Mesendoderm (in vitro differentiated cells): ENCODE results near the gene NEK10.

Experiments
- DNase-seq: peaks from one replicate; pipeline ENCODE4 v3.0.0; 2013
- H2AK5ac ChIP-seq: 2 replicates; pipeline ENCODE4 v1.6.1; 2013; ENCODE audit warnings: low read length, inconsistent platforms
- H2BK120ac ChIP-seq: 2 replicates; pipeline ENCODE4 v1.6.1; 2013; ENCODE audit warnings: low read depth, mild to moderate bottlenecking, low read length, moderate library complexity, mixed read lengths
- H2BK15ac ChIP-seq: replicated peaks from 2 replicates; pipeline ENCODE4 v1.6.1; 2013; ENCODE audit warnings: low read depth, mild to moderate bottlenecking, moderate library complexity
- H2BK5ac ChIP-seq: 2 replicates; pipeline ENCODE4 v1.6.1; 2013; ENCODE audit warnings: low read length, inconsistent platforms
- H3K18ac ChIP-seq: 2 replicates; pipeline ENCODE4 v1.6.1; 2013; ENCODE audit warnings: mild to moderate bottlenecking, low read length, mixed read lengths
- H3K23ac ChIP-seq: one replicate; pipeline ENCODE4 v1.6.1; 2013; ENCODE audit warnings: low read length
- H3K27ac ChIP-seq: 2 replicates; pipeline ENCODE4 v1.5.1; 2013; ENCODE audit warnings: low read depth, mild to moderate bottlenecking, inconsistent platforms, low read length, moderate library complexity
- H3K27me3 ChIP-seq: 2 replicates; pipeline ENCODE4 v1.6.1; 2013; ENCODE audit warnings: low read length, control low read depth, mild to moderate bottlenecking, inconsistent platforms; ENCODE audit not compliant: insufficient read depth, poor library complexity
- H3K36me3 ChIP-seq: 2 replicates; pipeline ENCODE4 v1.6.1; 2013; ENCODE audit warnings: low read length, inconsistent platforms; ENCODE audit not compliant: control insufficient read depth, insufficient read depth
- H3K4ac ChIP-seq: one replicate; pipeline ENCODE4 v1.6.1; 2013; ENCODE audit warnings: low read depth, mild to moderate bottlenecking, low read length, moderate library complexity
- H3K4me1 ChIP-seq: 2 replicates; pipeline ENCODE4 v1.6.1; 2013; ENCODE audit warnings: low read depth, low read length, inconsistent platforms; ENCODE audit not compliant: control insufficient read depth
- H3K4me2 ChIP-seq: 2 replicates; pipeline ENCODE4 v1.6.1; 2013; ENCODE audit warnings: low read length
- H3K4me3 ChIP-seq: 2 replicates; pipeline ENCODE4 v1.5.1; 2013; ENCODE audit warnings: mild to moderate bottlenecking, low read length
- H3K56ac ChIP-seq: one replicate; pipeline ENCODE4 v1.6.1; 2013; ENCODE audit warnings: low read length
- H3K79me1 ChIP-seq: 2 replicates; pipeline ENCODE4 v1.6.1; 2013; ENCODE audit warnings: low read length, inconsistent platforms
- H3K79me2 ChIP-seq: 2 replicates; pipeline ENCODE4 v1.6.1; 2013; ENCODE audit warnings: mild to moderate bottlenecking, low read length; ENCODE audit not compliant: control insufficient read depth, insufficient read depth
- H3K9ac ChIP-seq: 2 replicates; pipeline ENCODE4 v1.6.1; 2013; ENCODE audit warnings: low read length, inconsistent platforms
- H4K5ac ChIP-seq: one replicate; pipeline ENCODE4 v1.6.1; 2013; ENCODE audit warnings: low read length
- H4K8ac ChIP-seq: one replicate; pipeline ENCODE4 v1.6.1; 2013; ENCODE audit warnings: low read depth, mild to moderate bottlenecking, control low read depth, low read length, moderate library complexity
- WGBS: extraction: QIAGEN DNeasy Blood & Tissue Kit; methylation state at CpG from one replicate; pipeline ENCODE4 v1.1.7; 2013; ENCODE audit warnings: low lambda C conversion rate, missing lambda C conversion rate; ENCODE audit not compliant: insufficient coverage; ENCODE audit errors: extremely low coverage; 5-methylcytosine and 5-hydroxymethylcytosine counted together

The NEK10 gene

GRCh38 chr3:27202959-27203358 lies 166.2 kb downstream of the NEK10 start:
- Histone ChIP-seq H3K4ac (no peak overlapping the region), H3K4me3 (no peak overlapping the region), H3K4me2 (no peak overlapping the region), H3K27ac (no peak overlapping the region), H4K8ac (no peak overlapping the region), H3K27me3 (no peaks in the 10 kb centered on the region), H2BK120ac (no peak overlapping the region), H3K56ac (no peak overlapping the region), H2BK15ac (no peak overlapping the region), H3K23ac (no peak overlapping the region), H3K4me1 (no peaks in the 10 kb centered on the region), H2AK5ac (no peak overlapping the region), H4K5ac (no peak overlapping the region), H3K18ac (no peak overlapping the region), H3K79me2 (no peaks in the 10 kb centered on the region), H3K36me3 (no peaks in the 10 kb centered on the region), H3K79me1 (no peaks in the 10 kb centered on the region), H2BK5ac (no peak overlapping the region), H3K9ac (no peak overlapping the region)
- WGBS: no CpG with 5 or more reads among the region's 1 CpG
- peak; percentile 39 for DNase-seq

- Histone ChIP-seq H4K5ac (no peak overlapping the region), H2BK120ac (no peak overlapping the region), H3K4ac (no peak overlapping the region), H3K9ac (no peak overlapping the region), H3K4me3 (no peak overlapping the region), H3K56ac (no peak overlapping the region), H3K27ac (no peak overlapping the region), H3K79me2 (no peaks in the 10 kb centered on the region), H2AK5ac (no peak overlapping the region), H3K36me3 (no peaks in the 10 kb centered on the region), H3K4me2 (no peak overlapping the region), H3K18ac (no peak overlapping the region), H3K27me3 (no peaks in the 10 kb centered on the region), H2BK15ac (no peak overlapping the region), H4K8ac (no peak overlapping the region), H3K4me1 (no peaks in the 10 kb centered on the region), H2BK5ac (no peak overlapping the region), H3K23ac (no peak overlapping the region), H3K79me1 (no peaks in the 10 kb centered on the region)
- no peak for DNase-seq
- no CpG with 5 or more reads among the region's 5 CpGs for WGBS
Measured at GRCh38 chr3:27201492-27201891, 167.7 kb downstream of the NEK10 start.

GRCh38 chr3:27200721-27201489 lies 168.3 kb downstream of the NEK10 start:
- Histone ChIP-seq H4K5ac (no peak overlapping the region), H3K9ac (no peak overlapping the region), H2AK5ac (no peak overlapping the region), H3K4me2 (no peak overlapping the region), H4K8ac (no peak overlapping the region), H3K79me1 (no peaks in the 10 kb centered on the region), H3K4me1 (no peaks in the 10 kb centered on the region), H3K79me2 (no peaks in the 10 kb centered on the region), H3K23ac (no peak overlapping the region), H3K4ac (no peak overlapping the region), H3K27me3 (no peaks in the 10 kb centered on the region), H2BK5ac (no peak overlapping the region), H3K56ac (no peak overlapping the region), H3K18ac (no peak overlapping the region), H3K36me3 (no peaks in the 10 kb centered on the region), H2BK15ac (no peak overlapping the region), H3K27ac (no peak overlapping the region), H2BK120ac (no peak overlapping the region), H3K4me3 (no peak overlapping the region)
- DNase-seq: no peak
- no CpG with 5 or more reads among the region's 2 CpGs for WGBS

- Histone ChIP-seq H3K79me2 (no peaks in the 10 kb centered on the region), H3K9ac (no peak overlapping the region), H4K8ac (no peak overlapping the region), H3K18ac (no peak overlapping the region), H3K27ac (no peak overlapping the region), H2BK15ac (no peak overlapping the region), H3K4me3 (no peak overlapping the region), H3K27me3 (no peaks in the 10 kb centered on the region), H3K4ac (no peak overlapping the region), H3K56ac (no peak overlapping the region), H4K5ac (no peak overlapping the region), H3K4me2 (no peak overlapping the region), H2AK5ac (no peak overlapping the region), H3K4me1 (no peaks in the 10 kb centered on the region), H3K23ac (no peak overlapping the region), H3K36me3 (no peaks in the 10 kb centered on the region), H2BK5ac (no peak overlapping the region), H2BK120ac (no peak overlapping the region), H3K79me1 (no peaks in the 10 kb centered on the region)
- no CpG with 5 or more reads among the region's 1 CpG for WGBS
- no peak for DNase-seq
Measured at GRCh38 chr3:27194861-27195483, 174.2 kb downstream of the NEK10 start.

GRCh38 chr3:27193056-27193455 lies 176.1 kb downstream of the NEK10 start:
- Histone ChIP-seq H3K18ac (no peak overlapping the region), H2BK120ac (no peak overlapping the region), H3K4ac (no peak overlapping the region), H4K5ac (no peak overlapping the region), H3K9ac (no peak overlapping the region), H3K27me3 (no peaks in the 10 kb centered on the region), H3K23ac (no peak overlapping the region), H3K27ac (no peak overlapping the region), H2BK15ac (no peak overlapping the region), H2BK5ac (no peak overlapping the region), H3K79me2 (no peaks in the 10 kb centered on the region), H3K36me3 (no peaks in the 10 kb centered on the region), H3K4me1 (no peaks in the 10 kb centered on the region), H3K4me2 (no peak overlapping the region), H3K56ac (no peak overlapping the region), H3K4me3 (no peak overlapping the region), H2AK5ac (no peak overlapping the region), H4K8ac (no peak overlapping the region), H3K79me1 (no peaks in the 10 kb centered on the region)
- WGBS: no CpG with 5 or more reads among the region's 2 CpGs
- DNase-seq: no peak
